Vagina (tissue), 2 donors: ENCODE measurements around the gene DTD1.

Experiments used
- POLR2AphosphoS5 ChIP-seq, 2 donors: sonication (generic); formaldehyde crosslinking; IDR thresholded peaks; one replicate each; pipeline ENCODE4 v1.9.0; 2017; ENCODE audit warnings: antibody characterized with exemption in 2 of 2, mild to moderate bottlenecking in 2 of 2, low read depth in 1 of 2; ENCODE audit not compliant: insufficient read depth in 1 of 2
- TF ChIP-seq, protein P1 (sequence below), 3 experiments: fragments of 450-650 bp in 2 of 3; fragments of 200-600 bp in 1 of 3; sonication (generic) in 1 of 3; IDR thresholded peaks; one replicate each; pipeline ENCODE4 v1.5.1; 2017 to 2019; ENCODE audit warnings: antibody characterized with exemption in 3 of 3, mild to moderate bottlenecking in 2 of 3, moderate library complexity in 2 of 3

DNA sequence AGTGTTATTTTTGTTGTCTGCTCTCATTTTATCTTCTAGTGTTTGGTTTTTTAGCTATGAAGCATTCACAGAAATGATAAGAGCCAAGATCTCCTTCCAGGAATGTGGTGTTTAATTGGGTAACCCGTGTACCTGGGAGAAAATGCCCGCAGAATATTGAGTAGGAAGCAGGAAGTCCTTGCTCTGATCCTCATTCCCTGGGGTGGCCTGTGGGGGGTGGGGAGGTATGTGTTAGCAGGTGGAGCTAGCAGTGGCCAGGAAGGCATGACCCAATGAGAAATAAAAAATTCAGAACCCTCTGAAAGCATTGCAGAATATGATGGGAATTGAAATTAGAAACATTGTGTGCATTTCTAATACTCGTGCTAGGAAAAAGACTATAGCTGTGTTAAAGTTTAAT is 100.8 kb downstream of the DTD1 start:
- TF ChIP-seq, protein P1, sequence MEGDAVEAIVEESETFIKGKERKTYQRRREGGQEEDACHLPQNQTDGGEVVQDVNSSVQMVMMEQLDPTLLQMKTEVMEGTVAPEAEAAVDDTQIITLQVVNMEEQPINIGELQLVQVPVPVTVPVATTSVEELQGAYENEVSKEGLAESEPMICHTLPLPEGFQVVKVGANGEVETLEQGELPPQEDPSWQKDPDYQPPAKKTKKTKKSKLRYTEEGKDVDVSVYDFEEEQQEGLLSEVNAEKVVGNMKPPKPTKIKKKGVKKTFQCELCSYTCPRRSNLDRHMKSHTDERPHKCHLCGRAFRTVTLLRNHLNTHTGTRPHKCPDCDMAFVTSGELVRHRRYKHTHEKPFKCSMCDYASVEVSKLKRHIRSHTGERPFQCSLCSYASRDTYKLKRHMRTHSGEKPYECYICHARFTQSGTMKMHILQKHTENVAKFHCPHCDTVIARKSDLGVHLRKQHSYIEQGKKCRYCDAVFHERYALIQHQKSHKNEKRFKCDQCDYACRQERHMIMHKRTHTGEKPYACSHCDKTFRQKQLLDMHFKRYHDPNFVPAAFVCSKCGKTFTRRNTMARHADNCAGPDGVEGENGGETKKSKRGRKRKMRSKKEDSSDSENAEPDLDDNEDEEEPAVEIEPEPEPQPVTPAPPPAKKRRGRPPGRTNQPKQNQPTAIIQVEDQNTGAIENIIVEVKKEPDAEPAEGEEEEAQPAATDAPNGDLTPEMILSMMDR (IDR thresholded peaks at IDR 0.05): no peak
- TF ChIP-seq POLR2AphosphoS5 (IDR thresholded peaks at IDR 0.05; ENCODE audit: insufficient read depth in 1 of 2, low read depth in 1 of 2): no peak
